ENCODE measurements around the gene STK10. TPM values are rescaled to one million over a fixed set of nuclear protein-coding genes. Genes with fewer than 3 reads are reported as not detected.

The STK10 gene
- total and polyA plus RNA-seq, 4 donors = 17.2 to 65.4 (median 43.6) TPM

- H3K9ac ChIP-seq (ENCODE audit: insufficient read depth in 1 of 2, low read length in 2 of 2) = no peak overlapping the region
- DNase-seq (no peak), ATAC-seq (ENCODE audit: insufficient read depth, low FRiP score) (peak; percentile 35)
- 71 to 80% methylated on average over 10 of the region's 10 CpGs for WGBS, 2 donors
- H3K9me3 ChIP-seq (ENCODE audit: control insufficient read depth in 4 of 4, insufficient read depth in 3 of 4, low read length in 3 of 4) = peaks cover 0 to 3% (median 0%) of the 10 kb centered on the region in 4 donors
- TF ChIP-seq, protein P1, sequence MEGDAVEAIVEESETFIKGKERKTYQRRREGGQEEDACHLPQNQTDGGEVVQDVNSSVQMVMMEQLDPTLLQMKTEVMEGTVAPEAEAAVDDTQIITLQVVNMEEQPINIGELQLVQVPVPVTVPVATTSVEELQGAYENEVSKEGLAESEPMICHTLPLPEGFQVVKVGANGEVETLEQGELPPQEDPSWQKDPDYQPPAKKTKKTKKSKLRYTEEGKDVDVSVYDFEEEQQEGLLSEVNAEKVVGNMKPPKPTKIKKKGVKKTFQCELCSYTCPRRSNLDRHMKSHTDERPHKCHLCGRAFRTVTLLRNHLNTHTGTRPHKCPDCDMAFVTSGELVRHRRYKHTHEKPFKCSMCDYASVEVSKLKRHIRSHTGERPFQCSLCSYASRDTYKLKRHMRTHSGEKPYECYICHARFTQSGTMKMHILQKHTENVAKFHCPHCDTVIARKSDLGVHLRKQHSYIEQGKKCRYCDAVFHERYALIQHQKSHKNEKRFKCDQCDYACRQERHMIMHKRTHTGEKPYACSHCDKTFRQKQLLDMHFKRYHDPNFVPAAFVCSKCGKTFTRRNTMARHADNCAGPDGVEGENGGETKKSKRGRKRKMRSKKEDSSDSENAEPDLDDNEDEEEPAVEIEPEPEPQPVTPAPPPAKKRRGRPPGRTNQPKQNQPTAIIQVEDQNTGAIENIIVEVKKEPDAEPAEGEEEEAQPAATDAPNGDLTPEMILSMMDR (IDR thresholded peaks at IDR 0.05; ENCODE audit: control extremely low read depth, extremely low read depth) = no peak
- H3K27ac ChIP-seq (ENCODE audit: low read depth in 1 of 2, low read length in 1 of 2) = peak overlapping the region in 1 of 2 donors; percentile 26
- no peaks in the 10 kb centered on the region for H3K27me3 ChIP-seq (ENCODE audit: control insufficient read depth in 3 of 3, insufficient read depth in 3 of 3, low read length in 2 of 3)
- no peak overlapping the region for H3K4me3 ChIP-seq
- peaks cover 0 to 8% (median 0%) of the 10 kb centered on the region in 5 donors for H3K4me1 ChIP-seq (ENCODE audit: control insufficient read depth in 5 of 5, insufficient read depth in 5 of 5, low read length in 5 of 5)
- H3K36me3 ChIP-seq (ENCODE audit: control insufficient read depth in 4 of 4, insufficient read depth in 4 of 4, low read length in 4 of 4) = peaks cover 0 to 3% (median under 1%) of the 10 kb centered on the region in 4 donors
Measured at GRCh38 chr5:172129256-172129910, 58.6 kb downstream of the STK10 start.

DNA sequence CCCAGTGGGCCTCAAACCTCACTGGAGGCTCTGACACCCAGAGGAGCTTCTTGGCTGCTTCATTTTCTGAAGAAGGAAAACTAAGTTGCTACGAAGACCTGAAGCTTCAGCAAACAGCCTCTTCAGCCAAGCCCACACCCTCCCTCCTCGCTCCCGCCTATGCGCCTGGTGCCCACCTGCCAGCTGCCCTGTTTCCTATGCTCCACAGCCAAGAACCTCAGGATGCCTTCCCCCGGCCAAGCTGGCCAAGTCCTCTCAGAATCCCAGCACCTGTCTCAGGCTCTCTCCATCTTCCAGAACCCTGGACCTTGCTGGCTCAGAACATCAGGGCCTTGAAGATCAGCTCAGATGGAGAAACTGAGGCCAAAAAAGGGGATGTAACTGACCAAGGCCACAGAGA, 60.4 kb downstream of the STK10 start:
- DNase-seq (no peak), ATAC-seq (ENCODE audit: insufficient read depth, low FRiP score) (no peak)
- H3K4me3 ChIP-seq = no peak overlapping the region
- no peak overlapping the region for H3K27ac ChIP-seq (ENCODE audit: low read depth in 1 of 2, low read length in 1 of 2)
- 97 to 98% methylated on average over 5 of the region's 5 CpGs for WGBS, 2 donors
- no peak overlapping the region for H3K9ac ChIP-seq (ENCODE audit: insufficient read depth in 1 of 2, low read length in 2 of 2)
- peaks cover 0 to 3% (median under 1%) of the 10 kb centered on the region in 4 donors for H3K36me3 ChIP-seq (ENCODE audit: control insufficient read depth in 4 of 4, insufficient read depth in 4 of 4, low read length in 4 of 4)
- H3K9me3 ChIP-seq (ENCODE audit: control insufficient read depth in 4 of 4, insufficient read depth in 3 of 4, low read length in 3 of 4) = no peaks in the 10 kb centered on the region
- TF ChIP-seq, protein P1 (IDR thresholded peaks at IDR 0.05; ENCODE audit: control extremely low read depth, extremely low read depth) = no peak
- peaks cover 0 to 7% (median 3%) of the 10 kb centered on the region in 5 donors for H3K4me1 ChIP-seq (ENCODE audit: control insufficient read depth in 5 of 5, insufficient read depth in 5 of 5, low read length in 5 of 5)
- H3K27me3 ChIP-seq (ENCODE audit: control insufficient read depth in 3 of 3, insufficient read depth in 3 of 3, low read length in 2 of 3) = no peaks in the 10 kb centered on the region

GRCh38 chr5:172123269-172123692, 64.7 kb downstream of the STK10 start:
- no peaks in the 10 kb centered on the region for H3K9me3 ChIP-seq (ENCODE audit: control insufficient read depth in 4 of 4, insufficient read depth in 3 of 4, low read length in 3 of 4)
- H3K36me3 ChIP-seq (ENCODE audit: control insufficient read depth in 4 of 4, insufficient read depth in 4 of 4, low read length in 4 of 4) = peaks cover 0 to 3% (median under 1%) of the 10 kb centered on the region in 4 donors
- no peaks in the 10 kb centered on the region for H3K27me3 ChIP-seq (ENCODE audit: control insufficient read depth in 3 of 3, insufficient read depth in 3 of 3, low read length in 2 of 3)
- H3K4me1 ChIP-seq (ENCODE audit: control insufficient read depth in 5 of 5, insufficient read depth in 5 of 5, low read length in 5 of 5) = peaks cover 0 to 8% (median 3%) of the 10 kb centered on the region in 5 donors
- WGBS, 2 donors = 26 to 51% methylated on average over 4 of the region's 4 CpGs
- TF ChIP-seq, protein P1 (IDR thresholded peaks at IDR 0.05; ENCODE audit: control extremely low read depth, extremely low read depth) = peak; percentile 38
- DNase-seq = peak; percentile 87 to 95 (median 91)
- no peak overlapping the region for H3K4me3 ChIP-seq
- no peak overlapping the region for H3K27ac ChIP-seq (ENCODE audit: low read depth in 1 of 2, low read length in 1 of 2)
- no peak for ATAC-seq (ENCODE audit: insufficient read depth, low FRiP score)
- no peak overlapping the region for H3K9ac ChIP-seq (ENCODE audit: insufficient read depth in 1 of 2, low read length in 2 of 2)
